ENCODE data around the gene PMEPA1.
"Not testable (repeated sequence)": the region's sequence is repeated elsewhere in the genome, so short reads cannot be mapped to it uniquely, and the experiment has no call there.

PMEPA1 gene

DNA sequence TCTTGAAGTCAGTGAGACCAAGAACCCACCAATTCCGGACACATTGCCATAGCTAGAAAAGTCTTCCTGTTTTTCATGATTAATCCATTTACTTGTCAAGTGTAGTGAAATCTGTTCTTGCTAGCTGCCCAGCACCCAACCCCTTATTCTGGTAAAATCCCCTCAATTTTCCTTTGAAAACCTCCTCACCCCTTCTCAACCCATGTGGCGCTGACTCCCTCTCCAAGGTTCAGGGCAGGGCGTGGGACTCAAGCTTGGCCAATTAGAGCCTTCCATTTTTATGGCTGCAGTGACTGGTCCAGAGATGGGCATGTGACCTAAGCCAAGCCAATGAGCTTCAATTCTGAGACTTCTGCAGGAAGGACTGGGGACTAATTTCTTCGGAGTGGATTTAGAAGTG lies 79.8 kb downstream of the PMEPA1 start:
- TF ChIP-seq ZFX (IDR thresholded peaks at IDR 0.05) = no peak
- TF ChIP-seq CTCF (conservative IDR thresholded peaks at IDR 0.05) = no peak
- H3K27ac ChIP-seq = no peak overlapping the region

GRCh38 chr20:57629491-57629901 lies 80.3 kb downstream of the PMEPA1 start:
- not testable (repeated sequence) for H3K27ac ChIP-seq

DNA sequence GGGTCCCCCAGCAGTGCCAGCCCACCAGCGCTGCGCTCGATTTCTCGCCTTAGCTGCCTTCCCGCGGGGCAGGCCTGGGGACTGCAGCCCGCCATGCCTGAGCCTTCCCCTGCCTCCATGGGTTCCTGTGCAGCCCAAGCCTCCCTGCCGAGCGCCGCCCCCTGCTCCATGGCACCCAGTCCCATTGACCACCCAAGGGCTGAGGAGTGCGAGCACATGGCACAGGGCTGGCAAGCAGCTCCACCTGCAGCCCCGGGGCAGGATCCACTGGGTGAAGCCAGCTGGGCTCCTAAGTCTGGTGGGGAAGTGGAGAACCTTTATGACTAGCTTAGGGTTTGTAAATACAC lies 80.9 kb downstream of the PMEPA1 start:
- H3K27ac ChIP-seq = not testable (repeated sequence)

- no peak overlapping the region for H3K27ac ChIP-seq
- no peak for TF ChIP-seq CTCF (conservative IDR thresholded peaks at IDR 0.05)
- TF ChIP-seq ZFX (IDR thresholded peaks at IDR 0.05) = no peak
Measured at GRCh38 chr20:57628047-57628961, 81.5 kb downstream of the PMEPA1 start.

DNA sequence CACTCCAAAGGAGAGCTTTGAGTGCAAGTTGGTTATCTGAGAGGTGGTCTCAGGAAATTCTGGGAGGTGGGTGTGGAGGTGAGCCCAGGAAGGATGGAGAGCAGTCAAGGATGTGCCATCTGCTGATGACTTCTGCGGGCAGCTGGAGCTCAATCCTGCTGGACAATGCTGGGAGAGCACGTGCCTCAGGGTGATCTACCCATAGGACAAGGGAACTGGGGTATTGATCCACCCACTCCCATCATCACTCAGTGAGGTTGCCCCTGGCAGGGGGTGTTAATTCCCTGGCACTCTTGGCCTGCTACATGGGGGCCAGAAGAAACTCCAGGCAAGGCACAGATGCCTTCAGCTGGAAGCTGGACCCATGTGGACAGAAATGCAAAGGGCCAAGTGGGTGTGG lies 82.5 kb downstream of the PMEPA1 start:
- no peak for TF ChIP-seq ZFX (IDR thresholded peaks at IDR 0.05)
- TF ChIP-seq CTCF (conservative IDR thresholded peaks at IDR 0.05) = no peak
- no peak overlapping the region for H3K27ac ChIP-seq

GRCh38 chr20:57625978-57626377 lies 83.8 kb downstream of the PMEPA1 start:
- no peak overlapping the region for H3K27ac ChIP-seq
- TF ChIP-seq CTCF (conservative IDR thresholded peaks at IDR 0.05) (no peak), ZFX (IDR thresholded peaks at IDR 0.05) (no peak)

DNA sequence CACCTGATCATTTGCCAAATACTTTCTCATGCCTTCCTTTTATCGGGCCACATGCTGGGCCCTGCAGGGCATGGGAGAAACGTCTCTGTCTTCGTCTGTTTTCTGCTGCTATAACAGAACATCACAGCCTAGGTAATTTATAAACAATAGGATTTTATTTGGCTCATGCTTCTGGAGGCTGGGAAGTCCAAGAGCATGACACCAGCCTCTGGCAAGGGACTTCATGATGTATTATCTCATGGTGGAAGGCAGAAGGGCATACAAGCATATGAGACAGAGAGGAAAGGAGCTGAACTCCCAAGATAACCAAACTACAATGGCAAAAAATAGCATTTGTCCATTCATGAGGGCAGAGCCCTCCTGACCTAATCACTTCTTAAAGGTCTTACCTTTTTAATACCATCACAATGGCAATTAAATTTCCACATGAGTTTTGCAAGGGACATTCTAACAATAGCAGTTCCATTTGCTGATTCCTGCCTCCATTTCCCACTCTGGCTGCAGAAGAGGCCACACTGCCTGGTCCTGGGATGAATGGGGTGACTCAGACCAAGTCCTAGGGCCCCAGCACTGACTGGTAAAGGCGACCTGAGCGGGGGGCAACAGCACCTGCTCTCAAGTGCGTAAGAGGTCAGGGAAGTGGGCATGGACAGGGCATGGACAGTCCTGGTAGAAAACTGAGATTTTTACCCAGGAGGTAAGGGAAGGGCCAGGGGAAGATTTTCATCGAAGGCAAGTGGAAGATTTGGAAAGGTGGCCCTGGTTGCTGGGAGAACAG lies 84.4 kb downstream of the PMEPA1 start:
- H3K27ac ChIP-seq = no peak overlapping the region
- TF ChIP-seq ZFX (IDR thresholded peaks at IDR 0.05) (no peak), CTCF (conservative IDR thresholded peaks at IDR 0.05) (no peak)

- no peak for TF ChIP-seq ZFX (IDR thresholded peaks at IDR 0.05)
- TF ChIP-seq CTCF (conservative IDR thresholded peaks at IDR 0.05) = no peak
- H3K27ac ChIP-seq = no peak overlapping the region
Measured at GRCh38 chr20:57624124-57624523, 85.7 kb downstream of the PMEPA1 start.
